NOMO-1 (cell line): ENCODE data around the gene ELP4.

ENCODE experiments used
- DNase-seq, 2 experiments: peaks; one replicate each; lab custom pipeline; 2025; ENCODE audit not compliant: unreplicated experiment in 2 of 2; lab: John Stamatoyannopoulos, UW

Gene ELP4

GRCh38 chr11:31819621-31820437 lies 310.3 kb downstream of the ELP4 start:
- DNase-seq: no peak

- no peak for DNase-seq
Observed at GRCh38 chr11:31820438-31820818, 310.9 kb downstream of the ELP4 start.

GRCh38 chr11:31821235-31821764 lies 311.7 kb downstream of the ELP4 start:
- no peak for DNase-seq

GRCh38 chr11:31821766-31822165 lies 312.2 kb downstream of the ELP4 start:
- DNase-seq: no peak

- DNase-seq: no peak
Observed at GRCh38 chr11:31822175-31822926, 312.8 kb downstream of the ELP4 start.

- no peak for DNase-seq
Observed at GRCh38 chr11:31822927-31823643, 313.5 kb downstream of the ELP4 start.

GRCh38 chr11:31823644-31824331 lies 314.2 kb downstream of the ELP4 start:
- DNase-seq: no peak

- DNase-seq: no peak
Observed at GRCh38 chr11:31824332-31824878, 314.8 kb downstream of the ELP4 start.

- no peak for DNase-seq
Observed at GRCh38 chr11:31824879-31825837, 315.6 kb downstream of the ELP4 start.

GRCh38 chr11:31825838-31826484 lies 316.4 kb downstream of the ELP4 start:
- no peak for DNase-seq

GRCh38 chr11:31826536-31827438 lies 317.2 kb downstream of the ELP4 start:
- DNase-seq: no peak

- no peak for DNase-seq
Observed at GRCh38 chr11:31827455-31828206, 318.1 kb downstream of the ELP4 start.

GRCh38 chr11:31828217-31828616 lies 318.6 kb downstream of the ELP4 start:
- no peak for DNase-seq

- DNase-seq: no peak
Observed at GRCh38 chr11:31830406-31830805, 320.8 kb downstream of the ELP4 start.

GRCh38 chr11:31834237-31834636 lies 324.7 kb downstream of the ELP4 start:
- no peak for DNase-seq
